Measurements from ENCODE around the gene SLN. TPM values are rescaled to one million over a fixed set of nuclear protein-coding genes. Genes with fewer than 3 reads are reported as not detected.
A peak's percentile ranks its signal among the peaks of the same experiment; 100 is the strongest.

The SLN gene
- total and polyA plus RNA-seq, 2 experiments from 2014 or later: not detected

GRCh38 chr11:107699371-107700285, 12.2 kb downstream of the SLN start:
- no peaks in the 10 kb centered on the region for H3K9me2 ChIP-seq (ENCODE audit: insufficient read depth)
- no peak overlapping the region for H3K9ac ChIP-seq
- no peaks in the 10 kb centered on the region for H3K9me3 ChIP-seq (ENCODE audit: low read depth)
- no peak overlapping the region for H3K27ac ChIP-seq
- no peaks in the 10 kb centered on the region for H3K36me3 ChIP-seq (ENCODE audit: low read depth)
- DNase-seq: no peak
- peaks cover 46% of the 10 kb centered on the region for H3K4me1 ChIP-seq (ENCODE audit: insufficient read depth)
- H3K79me2 ChIP-seq (ENCODE audit: insufficient read depth): no peaks in the 10 kb centered on the region
- H3K27me3 ChIP-seq (replicated peaks; ENCODE audit: insufficient read depth): no peaks in the 10 kb centered on the region
- no peak overlapping the region for H3K4me3 ChIP-seq
- TF ChIP-seq EZH2 (IDR thresholded peaks at IDR 0.05; ENCODE audit: insufficient read depth, poor library complexity, severe bottlenecking) (no peak), EZH2phosphoT487 (IDR thresholded peaks at IDR 0.05; ENCODE audit: insufficient read depth, low read depth) (no peak)
- H3K4me2 ChIP-seq (ENCODE audit: unreplicated experiment): no peak overlapping the region
- H2AFZ ChIP-seq: no peak overlapping the region
- WGBS, 2 experiments (ENCODE audit: low coverage in 1 of 2, low lambda C conversion rate in 2 of 2, missing lambda C conversion rate in 2 of 2): 93% methylated on average over 15 of the region's 15 CpGs
- peaks cover 28% of the 10 kb centered on the region for H3F3A ChIP-seq (ENCODE audit: insufficient read depth)
- in situ Hi-C loops (cut with MboI): no loop called here
- no peaks in the 10 kb centered on the region for H4K20me1 ChIP-seq (ENCODE audit: insufficient read depth)

- WGBS, 2 experiments (ENCODE audit: low coverage in 1 of 2, low lambda C conversion rate in 2 of 2, missing lambda C conversion rate in 2 of 2): 81% methylated on average over 6 of the region's 6 CpGs
- Histone ChIP-seq H3K9me2 (ENCODE audit: insufficient read depth) (no peaks in the 10 kb centered on the region), H3K4me1 (ENCODE audit: insufficient read depth) (peaks cover 27% of the 10 kb centered on the region), H3K4me3 (no peak overlapping the region), H3K9me3 (ENCODE audit: low read depth) (no peaks in the 10 kb centered on the region), H3K4me2 (ENCODE audit: unreplicated experiment) (no peak overlapping the region), H3K9ac (no peak overlapping the region), H3K27me3 (replicated peaks; ENCODE audit: insufficient read depth) (no peaks in the 10 kb centered on the region), H3K36me3 (ENCODE audit: low read depth) (no peaks in the 10 kb centered on the region), H2AFZ (no peak overlapping the region), H4K20me1 (ENCODE audit: insufficient read depth) (no peaks in the 10 kb centered on the region), H3F3A (ENCODE audit: insufficient read depth) (peaks cover 17% of the 10 kb centered on the region), H3K27ac (no peak overlapping the region), H3K79me2 (ENCODE audit: insufficient read depth) (no peaks in the 10 kb centered on the region)
- TF ChIP-seq EZH2phosphoT487 (IDR thresholded peaks at IDR 0.05; ENCODE audit: insufficient read depth, low read depth) (no peak), EZH2 (IDR thresholded peaks at IDR 0.05; ENCODE audit: insufficient read depth, poor library complexity, severe bottlenecking) (no peak)
- in situ Hi-C loops (cut with MboI): no loop called here
- DNase-seq: no peak
These were observed 14.6 kb downstream of the SLN start for GRCh38 chr11:107697291-107697690.

GRCh38 chr11:107696140-107696539, 15.7 kb downstream of the SLN start:
- Histone ChIP-seq H4K20me1 (ENCODE audit: insufficient read depth) (no peaks in the 10 kb centered on the region), H2AFZ (no peak overlapping the region), H3K9me3 (ENCODE audit: low read depth) (no peaks in the 10 kb centered on the region), H3K9ac (peak overlapping the region; percentile 44), H3K4me1 (ENCODE audit: insufficient read depth) (peaks cover 33% of the 10 kb centered on the region), H3K36me3 (ENCODE audit: low read depth) (no peaks in the 10 kb centered on the region), H3K27ac (peak overlapping the region; percentile 84), H3K4me3 (no peak overlapping the region), H3K27me3 (replicated peaks; ENCODE audit: insufficient read depth) (no peaks in the 10 kb centered on the region), H3K4me2 (ENCODE audit: unreplicated experiment) (peak overlapping the region; percentile 27), H3K79me2 (ENCODE audit: insufficient read depth) (no peaks in the 10 kb centered on the region), H3F3A (ENCODE audit: insufficient read depth) (peaks cover 20% of the 10 kb centered on the region), H3K9me2 (ENCODE audit: insufficient read depth) (no peaks in the 10 kb centered on the region)
- WGBS, 2 experiments (ENCODE audit: low coverage in 1 of 2, low lambda C conversion rate in 2 of 2, missing lambda C conversion rate in 2 of 2): 0% methylated on average over 1 of the region's 1 CpG
- in situ Hi-C loops (cut with MboI): no loop called here
- TF ChIP-seq EZH2 (IDR thresholded peaks at IDR 0.05; ENCODE audit: insufficient read depth, poor library complexity, severe bottlenecking) (no peak), EZH2phosphoT487 (IDR thresholded peaks at IDR 0.05; ENCODE audit: insufficient read depth, low read depth) (no peak)
- DNase-seq: peak; percentile 95

GRCh38 chr11:107695446-107695845, 16.4 kb downstream of the SLN start:
- Histone ChIP-seq H3K4me2 (ENCODE audit: unreplicated experiment) (peak overlapping the region; percentile 27), H3K9me3 (ENCODE audit: low read depth) (no peaks in the 10 kb centered on the region), H3K79me2 (ENCODE audit: insufficient read depth) (no peaks in the 10 kb centered on the region), H3K27ac (peak overlapping the region; percentile 84), H3F3A (ENCODE audit: insufficient read depth) (peaks cover 26% of the 10 kb centered on the region), H3K4me3 (0 out of 2 replicates have a peak overlapping the region, but pooled peaks have one; percentile 4), H4K20me1 (ENCODE audit: insufficient read depth) (no peaks in the 10 kb centered on the region), H3K4me1 (ENCODE audit: insufficient read depth) (peaks cover 39% of the 10 kb centered on the region), H2AFZ (no peak overlapping the region), H3K9ac (peak overlapping the region; percentile 44), H3K9me2 (ENCODE audit: insufficient read depth) (no peaks in the 10 kb centered on the region), H3K27me3 (replicated peaks; ENCODE audit: insufficient read depth) (no peaks in the 10 kb centered on the region), H3K36me3 (ENCODE audit: low read depth) (no peaks in the 10 kb centered on the region)
- TF ChIP-seq EZH2 (IDR thresholded peaks at IDR 0.05; ENCODE audit: insufficient read depth, poor library complexity, severe bottlenecking) (no peak), EZH2phosphoT487 (IDR thresholded peaks at IDR 0.05; ENCODE audit: insufficient read depth, low read depth) (no peak)
- peak; percentile 71 for DNase-seq
- 20 to 36% methylated on average over 1 of the region's 1 CpG for WGBS, 2 experiments (ENCODE audit: low coverage in 1 of 2, low lambda C conversion rate in 2 of 2, missing lambda C conversion rate in 2 of 2)
- in situ Hi-C loops (cut with MboI): no loop called here
